Activated CD8-positive, alpha-beta memory T cell treated with anti-CD3 and anti-CD28 coated beads, Interleukin-2, amount 50 U/mL, for 1 hour (primary cell): ENCODE results near the gene SAMD4B.
"Not testable (repeated sequence)": the region's sequence is repeated elsewhere in the genome, so short reads cannot be mapped to it uniquely, and the experiment has no call there.

Source experiments
- DNase-seq: peaks from one replicate; pipeline ENCODE4 v3.0.0-alpha.2; 2020; ENCODE audit errors: extremely low read depth

The SAMD4B gene

GRCh38 chr19:39310558-39311311, 31.5 kb upstream of the SAMD4B start:
- no peak for DNase-seq

DNA sequence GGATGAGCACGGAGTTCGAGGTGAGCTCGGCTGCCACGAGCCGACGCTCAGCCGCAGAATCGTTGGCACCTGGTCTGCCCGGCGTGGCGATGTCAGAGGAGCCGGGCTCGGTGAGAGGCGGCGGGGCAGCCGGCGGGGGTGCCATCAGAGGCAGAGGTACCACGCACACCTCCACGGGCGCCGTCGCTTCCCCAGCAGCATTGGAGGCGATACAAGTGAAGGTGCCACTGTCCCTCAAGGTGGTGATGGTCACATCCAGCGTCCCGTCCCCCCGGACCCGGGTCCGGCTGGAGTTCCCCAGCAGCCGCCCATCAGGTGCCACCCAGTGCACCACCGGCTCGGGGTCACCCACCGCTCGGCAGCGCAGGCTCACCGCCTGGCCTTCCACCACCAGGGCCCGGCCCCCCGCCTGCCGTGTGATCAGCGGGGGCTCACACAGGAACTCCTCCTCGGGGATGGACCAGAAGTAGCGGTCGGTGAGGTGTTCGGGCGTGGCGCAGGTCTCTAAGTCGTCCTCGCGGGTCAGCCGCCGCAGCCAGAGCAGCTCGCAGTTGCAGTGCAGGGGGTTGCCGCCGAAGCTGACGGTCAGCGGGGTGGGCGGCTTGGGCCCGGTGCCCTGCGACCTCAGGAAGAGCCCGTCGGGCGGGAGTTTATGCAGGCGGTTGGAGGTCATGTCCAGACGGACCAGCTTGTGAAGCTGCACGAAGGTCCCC, 28.0 kb upstream of the SAMD4B start:
- DNase-seq, result no peak

- DNase-seq, result no peak
Observed at GRCh38 chr19:39315933-39316332, 26.3 kb upstream of the SAMD4B start.

- no peak for DNase-seq
Observed at GRCh38 chr19:39316627-39317321, 25.4 kb upstream of the SAMD4B start.

- no peak for DNase-seq
Observed at GRCh38 chr19:39317476-39317875, 24.7 kb upstream of the SAMD4B start.

DNA sequence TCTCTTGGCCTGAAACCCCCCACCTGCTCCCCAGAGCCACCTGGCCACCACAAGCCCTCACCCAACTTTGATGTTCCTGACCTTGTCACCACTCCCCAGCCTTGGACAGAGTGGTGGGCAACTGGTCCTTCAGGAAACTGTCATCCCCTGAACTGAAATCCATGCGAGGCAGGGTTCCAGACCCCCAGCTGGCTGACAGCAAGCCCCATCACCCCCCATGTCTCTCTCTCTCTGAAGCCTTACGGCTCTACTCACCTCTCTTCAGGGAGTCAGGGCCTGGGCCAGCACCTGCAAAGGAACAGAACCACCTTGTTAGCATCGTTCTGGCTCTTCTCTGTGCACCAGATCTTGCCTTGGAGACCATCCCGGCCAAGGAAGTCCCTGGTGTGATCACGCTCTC, 24.1 kb upstream of the SAMD4B start:
- DNase-seq, result no peak

DNA sequence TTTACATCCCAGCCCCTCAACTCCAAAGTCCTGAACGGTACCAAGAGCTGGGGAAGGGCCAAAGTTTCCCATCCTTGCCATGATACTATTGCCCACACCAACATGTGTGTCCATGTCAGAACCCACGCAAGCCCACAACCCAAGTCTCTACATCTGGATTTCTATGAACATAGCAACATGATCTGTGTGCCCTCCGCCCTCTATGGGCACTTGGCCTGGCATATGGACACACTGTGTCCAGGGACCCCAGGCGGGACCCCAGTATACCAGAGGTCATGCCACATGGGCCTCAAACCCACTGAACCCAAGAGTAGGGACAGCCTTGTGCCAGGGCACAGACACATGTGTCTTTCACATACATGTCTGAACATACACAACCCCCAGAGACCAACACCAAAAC, 23.5 kb upstream of the SAMD4B start:
- DNase-seq, result no peak

DNA sequence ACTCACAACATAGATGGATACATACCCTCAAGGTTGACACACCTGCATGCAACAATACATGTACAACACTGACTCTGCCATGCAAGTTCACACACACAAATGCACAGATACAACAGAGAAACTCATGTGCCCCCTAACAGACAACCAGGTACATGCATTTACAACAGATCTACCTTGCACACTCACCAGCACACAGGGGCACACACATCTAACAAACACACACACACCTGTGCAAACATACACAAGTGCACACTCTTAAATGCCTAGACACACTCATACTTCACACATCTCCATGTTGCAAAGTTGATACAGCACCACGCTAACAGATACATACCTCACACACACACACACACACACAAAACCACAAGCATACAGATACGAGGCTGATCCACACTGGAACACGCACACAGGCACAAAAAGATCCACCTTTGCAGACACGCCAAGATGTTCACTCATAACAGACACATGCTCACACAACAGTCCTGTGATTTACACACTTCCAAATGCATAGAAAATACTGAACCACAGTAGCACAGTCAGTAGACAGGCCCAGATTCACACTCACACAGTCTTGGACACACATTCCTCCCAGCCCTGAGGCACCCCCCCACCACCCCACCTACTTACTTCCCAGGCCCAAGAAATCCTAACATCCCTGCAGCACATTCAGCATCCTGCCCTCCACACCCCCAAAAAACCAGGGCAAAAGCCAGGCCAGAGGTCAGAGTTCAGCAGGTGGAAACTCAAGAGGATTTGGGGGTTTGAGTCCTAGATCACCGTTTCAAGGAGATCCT, 22.9 kb upstream of the SAMD4B start:
- no peak for DNase-seq

DNA sequence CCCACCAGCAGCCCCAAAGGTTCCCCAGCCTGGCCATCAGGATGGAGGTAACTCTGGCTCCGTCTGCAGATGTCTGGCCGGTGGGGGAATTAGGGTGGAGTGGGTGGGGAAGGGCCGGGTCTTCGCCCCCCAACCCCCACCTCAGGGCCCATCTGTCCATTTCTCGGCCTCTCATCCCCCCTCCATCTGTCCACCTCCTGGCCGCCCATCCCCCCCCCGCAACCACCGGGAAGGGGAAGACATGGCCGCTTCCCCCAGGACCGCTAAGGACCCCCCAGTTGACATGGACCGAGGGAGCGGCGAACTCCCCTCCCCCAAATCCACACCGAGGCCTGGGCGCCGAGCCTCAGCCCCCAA, 22.4 kb upstream of the SAMD4B start:
- DNase-seq, result no peak

DNA sequence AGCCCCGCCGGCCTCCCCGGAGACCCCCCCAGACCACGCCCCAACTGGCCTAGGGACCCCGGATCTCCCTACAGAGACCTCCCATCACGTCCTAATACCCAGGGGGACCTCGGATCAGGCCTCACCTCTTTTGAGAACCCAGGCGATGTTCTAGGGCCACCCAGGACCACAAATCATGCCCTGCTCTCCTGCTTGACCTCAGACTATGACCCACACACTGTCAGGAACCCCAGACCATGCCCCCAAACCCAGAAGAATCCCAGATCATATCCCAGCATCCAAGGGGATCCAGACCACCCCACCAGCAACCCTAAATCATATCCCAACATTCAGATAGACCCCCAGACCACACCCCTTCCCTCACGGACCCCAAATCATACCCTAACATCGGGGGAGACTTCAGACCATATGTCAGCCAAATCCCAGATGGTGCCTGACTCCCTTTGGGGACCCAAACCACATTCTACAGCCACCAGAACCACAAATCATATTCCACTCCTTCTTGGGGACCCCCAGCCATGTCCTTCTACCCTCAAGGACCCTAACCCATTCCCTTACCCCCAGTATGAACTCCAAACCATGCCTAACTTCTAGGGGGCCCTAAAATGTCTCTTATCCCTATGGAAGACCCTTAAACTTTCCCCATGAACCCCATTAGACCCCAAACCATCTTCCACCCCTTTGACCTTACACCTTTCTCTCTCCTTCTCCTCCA, 20.9 kb upstream of the SAMD4B start:
- no peak for DNase-seq

- DNase-seq, result no peak
Observed at GRCh38 chr19:39321832-39322176, 20.4 kb upstream of the SAMD4B start.

DNA sequence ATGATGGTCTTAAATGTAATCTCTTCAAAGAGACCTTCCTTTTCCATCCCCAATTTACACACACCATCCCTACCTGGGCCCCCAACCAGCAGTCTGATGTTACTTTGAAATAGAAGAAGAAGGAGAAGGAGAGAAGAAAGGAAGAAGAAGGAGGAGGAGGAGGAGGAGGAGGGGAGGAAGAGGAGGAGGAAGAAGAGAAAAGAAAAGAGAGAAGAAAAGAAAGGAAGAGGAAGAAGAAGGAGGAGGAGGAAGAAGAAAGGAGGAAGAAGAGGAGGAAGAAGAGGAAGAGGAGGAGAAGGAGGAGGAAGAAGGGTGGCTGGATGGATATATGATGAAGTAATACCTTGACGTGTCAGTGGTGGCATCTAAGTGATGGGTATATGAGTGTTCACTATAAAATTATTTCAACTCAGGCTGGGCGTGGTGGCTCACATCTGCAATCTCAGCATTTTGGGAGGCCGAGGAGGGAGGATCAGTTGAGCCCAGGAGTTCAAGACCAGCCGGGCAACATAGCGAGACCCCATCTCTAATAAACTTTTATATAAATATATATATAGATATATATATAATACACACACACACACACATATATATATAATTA, 17.9 kb upstream of the SAMD4B start:
- DNase-seq, result no peak

DNA sequence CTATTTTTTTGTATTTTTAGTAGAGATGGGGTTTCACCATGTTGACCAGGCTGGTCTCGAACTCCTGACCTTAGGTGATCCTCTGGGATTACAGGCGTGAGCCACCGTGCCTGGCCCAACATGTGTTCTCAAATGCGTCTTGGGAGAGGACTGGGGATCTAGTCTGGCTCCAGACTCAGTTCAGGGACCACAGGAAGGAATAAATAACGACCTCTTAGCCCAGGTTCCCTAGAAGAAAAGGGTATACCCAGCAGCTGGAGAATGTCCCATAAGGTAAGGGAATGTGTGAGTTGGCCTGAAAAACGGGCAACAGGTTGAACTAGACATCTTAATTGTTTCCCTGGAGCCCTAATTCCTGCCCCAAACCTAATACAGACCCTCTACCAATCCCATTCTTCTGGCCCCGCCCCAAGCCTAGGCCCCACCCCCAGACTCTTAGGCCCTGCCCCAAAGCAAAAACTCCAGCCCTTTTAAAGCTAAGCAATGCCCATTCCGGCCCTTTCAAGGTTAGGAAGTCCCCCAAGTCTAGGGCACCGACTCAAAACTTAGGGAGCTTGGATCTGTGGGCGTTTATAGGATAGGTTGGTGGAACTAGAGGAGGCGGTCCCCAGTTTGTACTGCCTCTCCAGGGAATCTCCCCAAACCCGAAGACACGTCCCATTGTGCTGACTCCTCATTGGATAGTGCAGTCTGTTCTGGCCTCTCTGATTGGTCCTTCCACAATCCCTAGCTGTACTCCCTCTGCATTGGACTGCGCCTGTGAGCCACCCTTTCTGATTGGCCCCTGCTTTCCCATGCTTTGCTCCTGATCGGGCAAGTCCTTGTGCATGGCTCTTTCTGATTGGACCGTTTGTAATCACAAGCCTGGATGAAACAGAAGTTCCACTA, 16.2 kb upstream of the SAMD4B start:
- DNase-seq, result no peak

- no peak for DNase-seq
Observed at GRCh38 chr19:39327363-39328045, 14.7 kb upstream of the SAMD4B start.

GRCh38 chr19:39328046-39328705, 14.0 kb upstream of the SAMD4B start:
- DNase-seq, result no peak

GRCh38 chr19:39329948-39330347, 12.3 kb upstream of the SAMD4B start:
- no peak for DNase-seq

DNA sequence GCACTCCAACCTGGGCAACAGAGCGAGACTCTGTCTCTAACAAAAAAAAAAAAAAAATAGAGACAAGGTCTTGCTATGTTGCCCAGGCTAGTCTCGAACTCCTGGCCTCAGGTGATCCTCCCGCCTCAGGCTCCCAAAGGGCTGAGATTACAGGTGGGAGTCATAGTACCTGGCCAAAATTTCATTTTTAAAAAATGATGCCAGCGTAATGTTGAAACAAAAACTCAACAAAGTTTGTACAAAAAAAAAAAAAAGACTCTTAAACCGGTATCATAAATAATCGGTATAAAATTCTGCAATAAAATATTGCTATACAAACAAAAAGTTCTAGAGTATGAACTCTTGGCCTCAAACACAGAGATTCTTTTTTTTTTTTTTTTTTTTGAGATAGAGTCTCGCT, 9.9 kb upstream of the SAMD4B start:
- DNase-seq, result no peak

DNA sequence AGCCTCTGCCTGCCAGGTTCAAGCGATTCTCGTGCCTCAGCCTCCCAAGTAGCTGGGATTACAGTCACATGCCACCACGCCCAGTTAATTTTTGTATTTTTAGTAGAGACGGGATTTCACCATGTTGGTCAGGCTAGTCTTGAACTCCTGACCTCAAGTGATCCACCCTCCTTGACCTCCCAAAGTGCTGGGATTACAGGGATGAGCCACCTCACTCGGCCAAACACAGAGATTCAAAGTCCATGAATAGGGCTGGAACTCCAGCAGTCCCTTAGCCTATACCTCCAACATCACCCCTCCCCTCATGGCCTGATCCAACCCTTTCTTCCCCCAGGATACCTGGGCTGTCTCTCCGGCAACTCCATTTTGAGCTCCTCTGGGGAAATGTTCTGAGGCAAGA, 9.5 kb upstream of the SAMD4B start:
- DNase-seq, result not testable (repeated sequence)

- no peak for DNase-seq
Observed at GRCh38 chr19:39333507-39333906, 8.7 kb upstream of the SAMD4B start.
